ENCODE data around the gene ZNF600.
"Not testable (repeated sequence)": the region's sequence is repeated elsewhere in the genome, so short reads cannot be mapped to it uniquely, and the experiment has no call there.

- not testable (repeated sequence) for TF ChIP-seq NFRKB (IDR thresholded peaks at IDR 0.05; ENCODE audit: low read depth); ZKSCAN3 (CRISPR knock-in tag; IDR thresholded peaks at IDR 0.05)
- TF ChIP-seq, protein P1, sequence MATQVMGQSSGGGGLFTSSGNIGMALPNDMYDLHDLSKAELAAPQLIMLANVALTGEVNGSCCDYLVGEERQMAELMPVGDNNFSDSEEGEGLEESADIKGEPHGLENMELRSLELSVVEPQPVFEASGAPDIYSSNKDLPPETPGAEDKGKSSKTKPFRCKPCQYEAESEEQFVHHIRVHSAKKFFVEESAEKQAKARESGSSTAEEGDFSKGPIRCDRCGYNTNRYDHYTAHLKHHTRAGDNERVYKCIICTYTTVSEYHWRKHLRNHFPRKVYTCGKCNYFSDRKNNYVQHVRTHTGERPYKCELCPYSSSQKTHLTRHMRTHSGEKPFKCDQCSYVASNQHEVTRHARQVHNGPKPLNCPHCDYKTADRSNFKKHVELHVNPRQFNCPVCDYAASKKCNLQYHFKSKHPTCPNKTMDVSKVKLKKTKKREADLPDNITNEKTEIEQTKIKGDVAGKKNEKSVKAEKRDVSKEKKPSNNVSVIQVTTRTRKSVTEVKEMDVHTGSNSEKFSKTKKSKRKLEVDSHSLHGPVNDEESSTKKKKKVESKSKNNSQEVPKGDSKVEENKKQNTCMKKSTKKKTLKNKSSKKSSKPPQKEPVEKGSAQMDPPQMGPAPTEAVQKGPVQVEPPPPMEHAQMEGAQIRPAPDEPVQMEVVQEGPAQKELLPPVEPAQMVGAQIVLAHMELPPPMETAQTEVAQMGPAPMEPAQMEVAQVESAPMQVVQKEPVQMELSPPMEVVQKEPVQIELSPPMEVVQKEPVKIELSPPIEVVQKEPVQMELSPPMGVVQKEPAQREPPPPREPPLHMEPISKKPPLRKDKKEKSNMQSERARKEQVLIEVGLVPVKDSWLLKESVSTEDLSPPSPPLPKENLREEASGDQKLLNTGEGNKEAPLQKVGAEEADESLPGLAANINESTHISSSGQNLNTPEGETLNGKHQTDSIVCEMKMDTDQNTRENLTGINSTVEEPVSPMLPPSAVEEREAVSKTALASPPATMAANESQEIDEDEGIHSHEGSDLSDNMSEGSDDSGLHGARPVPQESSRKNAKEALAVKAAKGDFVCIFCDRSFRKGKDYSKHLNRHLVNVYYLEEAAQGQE (IDR thresholded peaks at IDR 0.05; ENCODE audit: borderline replicate concordance), result not testable (repeated sequence)
- TF ChIP-seq, protein P1 (CRISPR knock-in tag; IDR thresholded peaks at IDR 0.05; ENCODE audit: low read depth), result not testable (repeated sequence)
Measured at GRCh38 chr19:52786464-52787354, at the start of gene ZNF600.
